Astrocyte of the hippocampus (primary cell): Measurements from ENCODE around the gene ASB10.

Source experiments
- DNase-seq: peaks from one replicate; pipeline ENCODE4 v3.0.0; 2011; ENCODE audit warnings: low read depth, low spot score

Gene ASB10

DNA sequence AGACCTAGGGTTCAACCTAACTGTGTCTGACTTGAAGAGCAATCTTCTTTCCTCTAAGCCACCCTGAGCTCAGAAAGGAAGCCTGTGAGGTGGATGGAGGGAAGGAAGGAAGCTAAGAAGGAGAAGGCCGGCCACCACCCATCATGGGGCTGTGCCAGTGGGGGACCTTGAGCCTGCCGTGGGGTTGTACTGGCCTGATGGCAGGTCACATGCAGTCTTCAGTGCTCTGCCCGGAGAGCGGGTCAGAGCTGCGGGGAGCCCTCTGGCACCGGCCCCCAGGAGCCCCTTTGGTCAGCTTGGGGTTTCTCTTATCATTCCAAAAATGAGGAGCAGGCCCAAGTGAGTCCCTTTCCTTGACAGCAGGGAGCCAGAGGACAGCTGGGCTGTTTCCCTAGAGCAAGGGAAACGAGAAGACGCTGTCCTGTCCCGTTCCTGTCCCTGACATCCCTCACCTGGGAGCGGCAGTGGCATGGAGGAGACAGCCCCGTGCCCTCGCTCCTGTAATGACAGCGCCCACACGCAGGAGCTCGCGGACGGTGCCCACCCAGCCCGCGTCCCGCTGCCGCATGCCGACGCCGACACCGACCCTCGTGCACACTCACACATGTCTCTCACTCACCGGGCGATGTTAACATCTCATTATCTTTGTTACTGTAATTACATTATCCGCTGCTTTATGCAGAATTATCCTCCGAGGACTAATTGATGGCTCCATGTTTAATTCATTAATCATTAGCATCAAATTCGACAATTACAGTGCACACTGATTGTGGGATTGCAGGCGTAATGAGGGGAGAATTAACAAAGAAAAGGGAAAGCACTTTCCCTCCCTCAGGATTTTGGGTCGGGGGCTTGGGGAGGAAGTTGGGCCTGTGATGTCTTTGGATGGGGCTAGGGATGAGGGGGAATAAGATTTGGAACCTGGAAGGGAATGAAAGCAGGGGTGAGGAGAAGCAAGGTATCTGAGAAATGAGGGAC, 50.9 kb downstream of the ASB10 start:
- DNase-seq = no peak

DNA sequence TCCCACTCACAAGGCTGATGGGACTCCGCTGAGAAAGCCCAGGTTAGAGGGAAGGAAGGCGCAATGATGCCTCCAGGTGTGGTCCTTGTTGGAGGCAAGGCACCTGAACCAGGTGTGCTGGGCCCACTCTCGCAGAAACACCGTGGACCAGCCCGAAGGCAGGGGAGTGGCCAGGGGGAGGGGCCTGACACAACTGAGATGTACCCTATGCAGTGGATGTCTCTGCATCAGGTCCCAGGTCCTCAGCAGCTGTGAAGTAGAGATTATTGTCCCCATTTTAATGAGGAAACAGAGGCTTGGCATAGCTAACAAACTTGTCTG, 51.6 kb downstream of the ASB10 start:
- no peak for DNase-seq

DNA sequence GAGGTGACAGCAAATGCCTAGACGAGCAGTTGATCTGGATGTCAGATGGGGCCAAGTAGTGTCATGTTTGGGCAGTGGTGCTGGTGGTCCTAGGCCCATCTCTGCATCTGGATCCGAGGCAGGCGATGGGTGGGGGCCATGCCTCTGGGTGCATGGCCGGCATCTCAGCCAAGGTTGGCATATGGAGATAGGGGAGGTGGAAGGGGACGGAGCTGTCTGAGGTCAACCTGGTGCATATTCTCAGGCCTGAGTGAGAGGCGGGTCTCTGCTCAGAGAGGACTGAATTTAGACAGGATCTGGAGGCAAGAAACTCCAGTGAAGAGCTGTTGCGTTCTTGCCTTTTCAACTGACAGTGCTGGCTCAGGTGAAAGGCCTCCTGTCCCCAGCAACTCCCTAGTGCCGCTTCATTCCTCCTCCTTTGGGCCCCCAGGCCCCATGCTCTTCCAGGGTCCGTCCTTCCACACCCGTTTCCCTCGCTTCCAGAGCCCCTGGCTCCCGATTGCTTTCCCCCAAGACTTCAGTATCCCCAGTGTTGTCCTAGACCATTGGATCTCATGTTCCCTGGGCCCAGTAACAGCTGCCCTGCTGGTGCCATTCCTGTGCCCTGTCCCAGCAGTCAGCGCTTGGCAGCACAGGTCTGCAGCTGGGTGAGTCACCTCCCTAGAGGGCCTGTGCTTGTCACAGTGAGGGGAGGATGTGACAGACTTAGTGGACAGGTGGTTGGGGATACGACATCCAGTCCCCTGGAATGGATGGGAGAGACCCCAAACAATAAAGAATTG, 52.1 kb downstream of the ASB10 start:
- DNase-seq = no peak

DNA sequence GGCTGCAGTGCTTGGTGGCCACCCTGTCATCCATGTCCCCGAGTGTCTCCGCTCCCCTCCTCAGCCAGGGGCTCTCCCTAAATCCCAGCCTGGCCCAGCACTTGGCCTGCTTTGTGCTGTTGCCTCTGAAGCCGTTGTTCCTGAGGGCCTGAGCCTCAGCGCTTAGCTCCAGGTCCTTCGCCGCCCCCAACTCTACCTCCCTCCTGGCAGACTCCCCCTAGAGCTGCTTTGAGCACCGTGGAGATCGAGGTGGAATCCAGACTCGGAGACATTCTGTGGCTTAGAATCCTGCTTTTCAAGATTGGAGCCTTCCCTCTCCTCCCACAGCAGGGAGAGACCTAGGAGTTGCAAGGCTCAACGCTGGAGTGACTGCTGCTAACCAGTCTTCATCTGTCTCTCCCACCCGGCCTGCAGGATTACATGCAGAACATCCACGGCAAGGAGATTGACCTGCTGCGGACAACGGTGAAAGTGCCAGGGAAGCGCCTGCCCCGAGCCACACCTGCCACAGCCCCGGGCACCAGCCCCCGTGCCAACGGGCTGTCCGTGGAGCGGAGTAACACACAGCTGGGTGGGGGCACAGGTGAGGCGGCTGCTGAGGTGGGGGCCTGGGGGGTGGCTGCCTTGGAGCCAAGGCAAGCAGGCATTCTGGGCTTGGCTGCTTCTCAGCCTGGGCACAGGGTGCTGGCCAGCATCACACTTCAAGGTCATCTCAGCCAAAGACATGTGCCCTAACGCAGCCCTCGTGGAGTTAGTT, 52.9 kb downstream of the ASB10 start:
- DNase-seq = no peak

DNA sequence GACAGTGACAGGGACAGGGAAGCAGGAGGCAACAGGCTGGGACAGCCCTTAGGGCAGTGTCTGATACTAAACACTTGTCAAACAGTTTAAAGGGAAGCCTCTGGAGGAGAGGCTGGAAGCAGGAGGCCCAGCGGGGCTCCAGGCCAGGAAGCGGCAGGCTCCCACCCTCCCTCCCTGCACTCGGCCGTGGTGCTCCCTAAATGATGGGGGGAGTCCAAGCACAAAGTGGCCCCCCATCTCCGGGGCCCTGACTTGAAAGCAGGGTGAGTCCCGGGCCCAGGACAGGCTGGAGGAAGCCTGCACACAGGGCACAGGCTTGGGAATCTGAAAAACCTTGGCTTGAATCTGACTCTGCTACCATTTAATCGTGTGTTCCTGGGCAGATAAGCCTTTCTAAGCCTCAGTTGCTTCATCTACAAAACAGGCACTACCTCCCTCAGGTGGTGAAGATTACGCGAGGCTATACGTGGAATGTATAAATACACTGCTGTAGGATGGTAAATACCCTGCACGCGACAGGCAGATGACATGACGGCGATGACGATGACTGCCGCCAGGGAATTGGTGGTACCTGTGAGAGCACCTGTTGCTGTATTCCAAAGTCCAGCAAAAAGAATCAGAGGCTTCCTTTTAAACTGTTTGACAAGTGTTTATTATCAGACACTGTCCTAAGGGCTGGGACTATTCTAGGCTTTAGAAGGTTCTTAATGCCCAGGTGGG, 53.6 kb downstream of the ASB10 start:
- DNase-seq = no peak

DNA sequence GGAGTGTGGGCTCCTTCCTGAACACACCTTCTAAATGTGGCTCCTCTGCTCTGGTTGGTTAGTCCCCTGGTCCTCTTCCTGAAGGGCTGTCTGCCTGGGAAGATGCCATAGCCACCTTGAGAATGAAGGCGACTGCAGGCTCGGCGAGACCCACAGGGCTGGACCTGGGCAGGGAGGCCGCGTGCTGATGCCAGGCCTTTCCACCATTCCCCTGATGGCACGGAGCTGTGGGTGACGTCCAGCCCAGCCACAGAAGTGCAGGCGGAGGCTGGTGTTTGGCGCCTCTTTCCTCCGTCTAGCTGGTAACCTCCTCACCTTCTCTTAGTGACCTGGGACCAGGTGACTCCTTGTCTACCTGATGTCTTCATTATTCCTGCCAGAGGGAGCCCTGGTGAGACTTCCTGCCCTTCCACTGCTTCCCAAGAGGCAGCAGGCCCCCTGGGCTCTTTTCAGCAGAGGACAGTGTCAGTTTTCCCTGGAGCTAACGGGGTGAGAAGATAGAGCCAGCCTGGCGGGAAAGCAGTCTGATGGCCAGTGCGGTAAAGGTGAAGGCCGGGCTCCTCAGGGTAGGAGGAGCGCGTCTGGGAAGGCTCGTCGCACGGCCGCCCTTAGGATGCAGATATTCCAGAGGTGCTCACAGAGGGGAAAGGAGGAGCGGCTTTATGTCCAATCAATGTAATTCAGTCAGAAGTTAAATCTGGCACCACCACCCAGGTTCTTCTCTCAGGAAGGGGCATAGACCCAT, 54.4 kb downstream of the ASB10 start:
- no peak for DNase-seq

DNA sequence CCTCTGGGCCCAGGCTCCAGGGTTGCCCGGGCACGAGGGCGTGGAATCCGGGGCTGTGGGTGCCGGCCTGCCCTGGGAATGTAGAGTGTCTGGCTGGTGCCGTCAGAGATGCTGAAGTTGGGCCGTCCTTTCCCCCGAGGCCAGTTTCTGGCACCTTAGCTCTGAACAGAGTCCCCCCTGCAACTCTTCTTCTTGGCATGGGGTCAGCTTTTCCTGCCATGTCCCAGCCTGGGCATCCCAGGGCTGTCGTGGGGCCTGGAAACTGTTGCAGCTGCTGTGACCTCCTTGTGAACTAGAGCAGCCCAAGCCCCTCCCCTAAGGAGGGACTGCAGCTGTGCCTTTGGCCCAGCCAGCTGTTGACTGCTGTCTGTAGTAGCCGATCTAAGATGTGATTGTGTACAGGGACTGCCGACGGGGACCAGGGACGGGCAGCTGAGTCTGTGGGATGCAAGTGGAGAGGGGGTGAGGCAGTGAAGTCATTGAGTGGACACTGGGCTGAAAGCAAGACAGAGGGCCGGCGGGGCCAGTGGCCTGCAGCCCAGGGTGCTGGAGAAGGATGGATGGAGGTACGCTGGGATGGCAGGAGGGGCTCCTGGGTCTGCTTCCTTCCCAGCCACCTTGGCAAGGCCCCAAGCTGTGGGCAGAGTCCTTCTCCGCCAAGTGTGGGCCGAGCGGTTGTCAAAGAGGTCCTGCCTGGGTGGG, 55.3 kb downstream of the ASB10 start:
- DNase-seq = no peak

DNA sequence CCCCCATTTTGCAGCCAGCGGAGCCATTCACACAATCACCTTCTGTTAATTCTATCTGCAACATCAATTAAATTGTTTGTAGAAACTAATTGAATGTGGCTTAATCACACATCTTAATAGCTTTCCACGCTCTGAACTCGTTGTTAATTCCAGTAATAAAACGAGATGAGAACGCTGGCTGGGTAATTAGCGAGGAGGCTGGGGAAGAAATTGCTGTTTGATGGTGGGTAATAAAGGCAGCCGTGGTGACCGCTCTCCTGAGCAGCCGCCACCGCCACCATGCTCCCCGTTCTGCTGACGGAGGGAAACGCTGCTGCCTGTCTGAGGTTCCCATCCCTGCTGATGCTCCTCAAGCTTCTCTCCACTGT, 55.8 kb downstream of the ASB10 start:
- no peak for DNase-seq

DNA sequence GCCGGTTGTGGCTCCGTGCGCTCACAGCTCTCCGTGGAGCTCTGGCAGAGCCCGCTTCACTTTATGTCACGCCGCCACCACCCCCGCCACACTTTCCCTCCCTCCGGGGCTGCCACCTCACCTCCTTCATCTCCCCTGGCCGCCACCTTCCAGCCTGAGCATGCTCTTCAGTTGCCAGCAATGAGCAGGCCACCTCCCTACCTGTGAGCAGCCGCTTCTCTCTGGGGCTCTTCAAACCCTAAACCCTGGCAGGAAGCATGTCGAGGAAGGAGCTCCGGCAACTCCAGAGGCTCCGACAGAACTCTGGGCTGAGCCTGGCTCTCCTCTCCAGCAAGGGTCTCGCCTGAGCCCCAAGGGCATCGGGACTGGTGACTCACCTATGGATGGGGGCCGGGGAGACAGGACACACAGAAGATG, 56.3 kb downstream of the ASB10 start:
- DNase-seq = no peak

DNA sequence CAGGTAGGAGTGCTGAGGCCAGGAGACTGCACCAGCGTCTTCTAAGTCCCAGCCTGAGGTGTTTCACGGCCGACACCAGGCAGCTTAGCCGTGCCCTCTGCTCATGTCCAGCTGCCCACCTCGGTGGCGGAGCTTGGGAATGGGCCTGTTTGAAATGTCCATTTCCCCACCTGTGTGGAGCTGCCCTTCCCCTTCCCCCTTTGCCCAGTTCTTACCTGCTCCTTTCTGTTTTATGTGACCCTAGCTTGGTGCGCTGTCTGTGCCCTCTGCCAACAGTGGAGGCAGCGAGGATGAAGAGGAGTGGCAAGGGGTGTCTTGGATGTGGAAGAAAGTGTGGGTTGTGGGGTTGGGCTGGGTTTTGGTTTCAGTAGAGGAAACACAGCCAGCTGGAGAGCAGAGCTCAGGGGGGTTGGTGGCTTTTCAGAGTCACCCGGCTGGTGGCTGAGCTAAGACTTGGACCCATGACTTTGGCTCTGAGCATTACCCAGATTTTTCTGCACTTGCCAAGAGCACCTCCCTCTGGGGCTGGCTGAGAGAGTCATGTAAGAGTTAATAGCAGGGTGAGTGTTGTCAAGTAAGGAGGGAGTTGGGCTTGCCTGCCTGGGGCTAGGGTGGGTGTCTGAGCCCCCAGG, 57.0 kb downstream of the ASB10 start:
- no peak for DNase-seq

DNA sequence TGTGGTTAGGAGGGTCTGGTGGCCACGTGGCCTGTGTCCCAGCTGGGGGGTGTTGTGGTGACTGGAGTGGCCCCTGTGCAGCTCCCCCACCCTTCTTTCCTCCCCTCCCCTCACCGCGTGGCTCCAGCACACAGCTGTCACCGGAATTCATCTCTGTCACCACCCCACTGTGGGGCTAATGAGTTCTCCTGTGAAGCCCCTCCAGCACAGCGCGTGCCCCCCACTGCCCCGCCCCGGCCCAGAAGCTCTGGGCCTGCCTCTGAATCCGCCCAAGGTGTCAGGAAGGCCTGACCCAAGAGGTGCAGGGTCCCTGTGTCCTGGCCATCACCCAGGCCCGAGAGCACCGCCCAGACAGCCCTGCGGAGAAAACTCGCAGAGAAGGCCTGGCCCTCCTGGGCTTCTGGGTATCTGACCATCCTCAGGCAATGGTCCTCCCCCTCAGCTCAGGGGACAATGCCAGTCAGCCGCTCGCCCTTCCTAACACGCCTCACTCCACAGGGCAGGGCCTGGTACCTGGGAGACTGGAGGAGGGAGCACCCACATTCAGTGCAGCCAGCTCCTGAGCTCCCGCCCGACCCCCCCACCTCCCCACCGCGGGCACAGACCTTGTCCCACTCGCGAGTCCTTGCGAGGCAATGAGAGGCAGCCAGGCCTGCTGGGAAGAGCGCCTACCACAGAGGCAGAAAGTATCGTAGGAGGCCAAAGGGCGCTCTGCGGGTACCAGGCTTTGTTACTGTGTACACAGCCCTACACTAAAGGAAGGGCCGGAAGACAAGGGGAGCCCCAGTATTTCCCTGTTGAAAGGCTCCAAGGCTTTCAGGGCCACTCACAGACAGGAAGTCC, 57.7 kb downstream of the ASB10 start:
- no peak for DNase-seq

DNA sequence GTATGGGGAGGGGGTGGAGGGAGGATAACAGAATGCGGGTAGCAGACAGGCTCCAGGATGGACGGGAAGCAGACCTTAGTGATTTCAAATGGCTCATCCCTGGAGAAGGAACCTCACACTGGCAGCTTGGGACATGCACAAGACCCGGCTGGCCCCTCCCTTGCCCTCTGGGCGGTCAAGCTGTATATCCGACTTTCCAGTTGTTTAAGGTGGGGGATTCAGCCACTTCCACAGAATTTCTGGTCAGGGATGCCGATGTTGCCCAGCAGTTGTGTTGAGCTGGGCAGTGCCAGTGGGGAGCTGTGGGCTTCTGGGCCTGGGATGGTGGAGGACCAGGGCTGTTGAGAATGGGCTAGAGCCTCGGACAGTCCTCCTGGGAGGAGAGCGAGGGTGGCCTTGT, 58.3 kb downstream of the ASB10 start:
- no peak for DNase-seq

DNA sequence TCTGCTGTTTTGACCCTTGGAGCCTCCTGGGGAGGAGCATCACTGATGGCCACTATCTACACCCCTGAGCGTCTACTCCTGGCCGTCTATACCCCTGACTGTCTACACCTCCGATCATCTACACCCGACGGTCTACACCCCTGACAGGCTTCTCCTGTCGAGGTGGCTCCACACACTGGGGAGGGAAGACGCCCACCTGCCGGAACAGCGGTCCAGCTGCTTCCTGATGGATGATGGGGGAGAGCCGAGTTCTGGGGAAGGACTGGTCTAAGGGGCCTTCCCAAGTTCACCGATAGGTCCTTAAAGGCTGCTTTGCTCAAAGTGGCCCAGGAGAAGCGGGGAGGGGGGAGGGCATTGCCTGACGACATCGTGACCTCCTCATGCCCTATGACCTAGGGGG, 58.9 kb downstream of the ASB10 start:
- DNase-seq = no peak

DNA sequence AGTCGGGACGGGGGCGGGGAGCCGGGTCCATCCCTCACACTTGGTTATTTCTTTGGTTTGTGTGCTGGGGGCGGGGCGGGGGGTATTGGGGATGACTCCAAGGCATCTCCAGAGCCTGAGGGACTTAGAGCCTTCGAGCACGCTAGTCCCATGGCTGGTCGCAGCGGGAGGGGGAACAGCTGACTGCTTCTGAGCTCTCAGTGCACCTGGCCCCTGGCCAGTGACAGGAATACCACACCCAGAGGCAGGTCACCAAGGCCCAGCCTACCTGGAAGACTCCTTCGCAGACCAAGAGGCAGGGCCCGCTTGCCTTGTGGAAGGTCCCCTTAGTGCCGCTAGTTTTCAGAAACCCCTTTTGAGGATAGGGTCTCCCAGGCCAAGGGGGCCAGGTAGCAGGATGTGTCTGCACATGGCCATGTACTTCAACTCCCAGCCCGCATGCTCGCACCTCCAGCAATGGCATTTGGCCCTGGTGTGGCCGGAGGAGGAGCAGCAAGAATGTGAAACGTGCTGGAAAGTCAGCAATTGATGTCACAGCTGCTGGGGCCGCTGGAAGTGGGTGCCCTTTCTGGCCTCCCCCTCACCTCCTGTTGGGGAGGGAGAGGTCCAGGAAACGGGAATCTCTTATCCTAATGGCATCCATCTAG, 60.4 kb downstream of the ASB10 start:
- no peak for DNase-seq

DNA sequence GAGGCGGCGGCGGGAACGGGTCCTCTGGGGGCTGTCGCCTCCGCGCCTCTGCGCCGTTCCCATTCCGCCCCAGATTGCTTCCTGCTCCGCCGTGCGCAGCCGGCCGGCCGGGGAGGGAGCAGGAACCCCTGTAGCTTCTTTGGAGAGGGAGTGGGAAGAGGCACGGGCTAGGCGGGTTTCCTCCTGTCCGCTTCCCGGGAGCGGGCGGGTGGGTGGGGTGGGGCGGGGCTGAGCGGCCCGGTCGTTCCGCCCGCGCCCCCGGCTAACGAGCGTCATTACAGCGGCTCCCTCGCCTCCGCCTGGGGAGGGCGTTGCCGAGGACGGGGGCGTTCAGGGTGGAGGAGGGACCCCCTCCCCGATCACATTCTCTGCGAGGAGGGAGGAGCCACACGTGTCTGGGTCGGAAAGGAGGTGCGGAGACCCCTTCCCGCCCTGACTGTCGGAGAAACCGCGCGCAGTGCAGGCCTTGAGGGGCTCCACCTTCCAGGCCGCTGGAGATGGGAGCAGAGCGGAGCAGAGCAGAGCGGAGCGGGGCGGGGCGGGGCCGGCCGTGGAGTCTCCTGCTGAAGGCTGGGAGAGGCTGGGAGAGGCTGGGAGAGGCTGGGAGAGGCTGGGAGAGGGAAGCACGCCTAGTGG, 61.1 kb downstream of the ASB10 start:
- DNase-seq = peak; percentile 47
